Measurements from ENCODE around the gene HAL. TPM values are rescaled to one million over a fixed set of nuclear protein-coding genes. Genes with fewer than 3 reads are reported as not detected.

The HAL gene
- total and polyA plus RNA-seq, 2 of the 4 experiments (the other 2 are of a cell fraction), result under 0.01 to 0.02 TPM

DNA sequence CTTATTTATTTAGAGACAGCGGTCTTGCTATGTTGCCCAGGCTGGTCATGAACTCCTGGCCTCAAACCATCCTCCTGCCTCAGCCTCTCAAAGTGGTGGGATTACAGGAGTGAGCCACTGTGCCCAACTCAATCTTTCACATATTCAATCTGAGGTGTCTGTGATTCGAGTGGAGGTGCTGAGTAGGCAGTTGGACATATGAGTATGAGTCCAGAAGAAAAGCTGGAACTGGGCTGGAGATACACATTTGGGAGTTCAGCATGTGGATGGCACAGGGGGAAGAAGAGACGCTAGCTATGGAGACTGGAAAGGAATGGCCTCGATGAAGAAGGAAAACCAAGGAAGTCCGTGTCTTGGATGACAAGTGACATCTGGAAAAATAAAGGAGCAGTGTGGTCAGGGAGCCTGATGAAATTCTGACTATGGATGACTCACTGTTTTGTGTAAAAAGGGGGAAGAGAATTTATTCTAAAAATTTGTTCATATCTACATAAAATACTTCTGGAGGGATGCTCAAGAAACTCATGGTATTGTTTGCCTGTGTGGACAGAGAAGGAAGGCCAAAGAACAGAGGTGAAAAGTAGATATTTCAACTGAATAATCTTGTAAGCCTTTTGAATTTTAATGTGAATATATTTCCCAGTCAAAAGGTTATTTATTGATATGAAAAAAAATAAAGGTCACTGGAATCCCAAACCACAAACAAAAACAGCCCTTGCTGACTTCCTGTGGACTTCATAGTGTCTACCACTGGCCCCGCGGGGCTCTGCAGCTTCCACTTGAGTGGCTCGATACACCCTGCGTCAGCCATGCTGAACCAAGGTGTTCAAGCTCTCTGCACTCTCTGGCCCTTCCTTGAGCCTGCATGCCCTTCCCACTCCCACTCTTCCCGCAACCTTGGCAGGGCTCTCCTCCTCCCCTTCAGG is 48.1 kb upstream of the HAL start (continued):
- no peak for TF ChIP-seq MXI1 (IDR thresholded peaks at IDR 0.05; ENCODE audit: borderline replicate concordance, low read depth, low read length)

DNA sequence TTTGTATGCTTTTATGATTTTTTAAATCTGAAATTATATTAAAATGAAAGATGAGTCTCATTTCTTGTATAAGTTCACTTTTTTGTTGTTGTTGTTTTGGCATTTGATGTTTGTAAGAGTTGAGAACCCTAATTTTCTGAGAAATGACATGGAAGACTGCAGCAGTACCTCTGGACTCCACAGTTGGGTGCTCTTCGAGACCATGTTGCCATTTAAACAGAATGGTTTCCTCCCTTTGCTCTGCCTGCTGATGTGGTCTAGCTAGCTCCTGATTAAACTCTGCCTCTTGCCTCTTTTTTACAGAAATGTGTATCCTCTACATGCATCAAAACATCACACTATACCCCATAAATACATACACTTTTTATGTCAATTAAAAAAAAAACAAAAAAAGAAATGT is 45.0 kb upstream of the HAL start:
- H2AK5ac ChIP-seq (ENCODE audit: low read depth, low read length), result no peak overlapping the region
- H4K5ac ChIP-seq (ENCODE audit: low read depth, low read length), result no peak overlapping the region
- no peak overlapping the region for H3K14ac ChIP-seq (replicated peaks; ENCODE audit: low read depth, low read length)
- no peaks in the 10 kb centered on the region for H3K9me3 ChIP-seq (ENCODE audit: control insufficient read depth, insufficient read depth, low read length)
- H3K36me3 ChIP-seq (ENCODE audit: control insufficient read depth, insufficient read depth, low read length), result no peaks in the 10 kb centered on the region
- intact Hi-C loops (cut with micrococcal nuclease), result no loop called here
- 88% methylated on average over 1 of the region's 1 CpG; no CpG with 5 or more reads in 1 of the 2 experiments for WGBS, 2 experiments (ENCODE audit: extremely low coverage in 2 of 2, insufficient read length in 1 of 2)
- no peak overlapping the region for H4K91ac ChIP-seq (ENCODE audit: insufficient read depth, low read depth, low read length)
- H2AK9ac ChIP-seq (replicated peaks; ENCODE audit: low read depth, low read length, poor library complexity), result no peak overlapping the region
- H3K9me1 ChIP-seq (ENCODE audit: insufficient read depth, low read length), result peaks cover 9% of the 10 kb centered on the region
- no peak overlapping the region for H3K18ac ChIP-seq (ENCODE audit: low read depth, low read length)
- no peak overlapping the region for H2BK15ac ChIP-seq (ENCODE audit: low read depth, low read length)
- H3K4me3 ChIP-seq (ENCODE audit: insufficient read depth, low read depth, low read length), result no peak overlapping the region
- no peaks in the 10 kb centered on the region for H3K27me3 ChIP-seq (ENCODE audit: control insufficient read depth, insufficient read depth, low read length)
- no peak overlapping the region for H3K4me2 ChIP-seq (ENCODE audit: low read depth, low read length)
- no peak for TF ChIP-seq MXI1 (IDR thresholded peaks at IDR 0.05; ENCODE audit: borderline replicate concordance, low read depth, low read length)
- TF ChIP-seq CEBPB (IDR thresholded peaks at IDR 0.05; ENCODE audit: low read depth, low read length), result no peak
- TF ChIP-seq, protein P1, sequence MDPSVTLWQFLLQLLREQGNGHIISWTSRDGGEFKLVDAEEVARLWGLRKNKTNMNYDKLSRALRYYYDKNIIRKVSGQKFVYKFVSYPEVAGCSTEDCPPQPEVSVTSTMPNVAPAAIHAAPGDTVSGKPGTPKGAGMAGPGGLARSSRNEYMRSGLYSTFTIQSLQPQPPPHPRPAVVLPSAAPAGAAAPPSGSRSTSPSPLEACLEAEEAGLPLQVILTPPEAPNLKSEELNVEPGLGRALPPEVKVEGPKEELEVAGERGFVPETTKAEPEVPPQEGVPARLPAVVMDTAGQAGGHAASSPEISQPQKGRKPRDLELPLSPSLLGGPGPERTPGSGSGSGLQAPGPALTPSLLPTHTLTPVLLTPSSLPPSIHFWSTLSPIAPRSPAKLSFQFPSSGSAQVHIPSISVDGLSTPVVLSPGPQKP (IDR thresholded peaks at IDR 0.05; ENCODE audit: borderline replicate concordance, low read depth, low read length), result no peak
- no peak for TF ChIP-seq RAD21 (IDR thresholded peaks at IDR 0.05; ENCODE audit: low read length)
- TF ChIP-seq RFX5 (IDR thresholded peaks at IDR 0.05; ENCODE audit: low read depth, low read length), result no peak
- no peak for TF ChIP-seq CHD1 (IDR thresholded peaks at IDR 0.05; ENCODE audit: low read depth, low read length)
- TF ChIP-seq BHLHE40 (IDR thresholded peaks at IDR 0.05; ENCODE audit: low read depth, low read length), result no peak
- TF ChIP-seq POLR2A (IDR thresholded peaks at IDR 0.05; ENCODE audit: low read depth, low read length), result no peak
- no peak for TF ChIP-seq MAZ (IDR thresholded peaks at IDR 0.05; ENCODE audit: borderline replicate concordance, low read depth, low read length)
- no peaks in the 10 kb centered on the region for H4K20me1 ChIP-seq (ENCODE audit: insufficient read depth, low read length)
- H3K79me1 ChIP-seq (ENCODE audit: low read depth in 1 of 2, low read length in 2 of 2), result no peaks in the 10 kb centered on the region; a peak in 1 of 4 replicates
- no peak overlapping the region for H3K56ac ChIP-seq (ENCODE audit: extremely low read depth, insufficient read depth, low read length)
- no peak overlapping the region for H2BK5ac ChIP-seq (ENCODE audit: low read depth, low read length, poor library complexity, severe bottlenecking)
- H2AFZ ChIP-seq (replicated peaks; ENCODE audit: low read length, poor library complexity), result no peak overlapping the region
- no peak overlapping the region for H3K27ac ChIP-seq (ENCODE audit: insufficient read depth, low read length)
- in situ Hi-C loops (cut with MboI; ENCODE audit: low sequenced_read_pairs), result no loop called here
- no peak overlapping the region for H4K8ac ChIP-seq (ENCODE audit: low read depth in 2 of 2, low read length in 2 of 2)
- CTCF ChIA-PET, result interaction anchor here (0.6 kb wide), 1 partner anchor 10 kb away, joined by 3 read pairs; no protein-coding TSS in a partner anchor
- H3K23ac ChIP-seq (ENCODE audit: low read depth, low read length), result no peak overlapping the region
- POLR2A ChIA-PET (ENCODE audit: unreplicated experiment), result no interaction called here
- no peak overlapping the region for H3K4ac ChIP-seq (ENCODE audit: low read depth, low read length)
- no peak overlapping the region for H2BK20ac ChIP-seq (ENCODE audit: low read depth, low read length)
- no peak for DNase-seq
- no peak for ATAC-seq (ENCODE audit: low read depth)
- peaks cover 5% of the 10 kb centered on the region; the same call in 1 of the 2 replicates for H3K4me1 ChIP-seq (ENCODE audit: control insufficient read depth, insufficient read depth, low read length)
- H2BK120ac ChIP-seq (ENCODE audit: low read depth, low read length), result no peak overlapping the region
- no peak overlapping the region for H3K9ac ChIP-seq (ENCODE audit: low read depth, low read length)
- no TSS peak for BruUV-seq (replicated peaks)
- dilution Hi-C loops (cut with HindIII; ENCODE audit: low sequenced_read_pairs, unreplicated experiment), result no loop called here
